GM23338 (cell line): ENCODE data around the gene EXD3. TPM values are rescaled to one million over a fixed set of nuclear protein-coding genes. Genes with fewer than 3 reads are reported as not detected.
A peak's percentile ranks its signal among the peaks of the same experiment; 100 is the strongest.

Experiments
- ATAC-seq: fragments of 200-7000 bp; cut with Tn5 transposase; 3 replicates; pipeline ENCODE4 v1.9.1; 2020
- DNase-seq: peaks from one replicate; pipeline ENCODE4 v3.0.0-alpha.2; 2015; ENCODE audit warnings: low spot score
- H2AFZ ChIP-seq: fragments of 200-600 bp; sonication (generic); 2 replicates; pipeline ENCODE4 v1.8.0; 2016; ENCODE audit warnings: antibody characterized with exemption, mild to moderate bottlenecking, moderate library complexity
- H3F3A ChIP-seq: fragments of 200-600 bp; sonication (generic); replicated peaks from 2 replicates; pipeline ENCODE4 v1.8.0; 2017; ENCODE audit warnings: antibody characterized with exemption, mixed run types, low read depth
- H3K27ac ChIP-seq: fragments of 200-600 bp; sonication (generic); 2 replicates; pipeline ENCODE4 v1.6.1; 2016; ENCODE audit warnings: low read depth
- H3K27me3 ChIP-seq: fragments of 200-600 bp; sonication (generic); 2 replicates; pipeline ENCODE4 v1.8.0; 2016; ENCODE audit warnings: mild to moderate bottlenecking, mixed run types, moderate library complexity; ENCODE audit not compliant: insufficient read depth
- H3K36me3 ChIP-seq: fragments of 200-600 bp; sonication (generic); 2 replicates; pipeline ENCODE4 v1.8.0; 2016; ENCODE audit warnings: mild to moderate bottlenecking; ENCODE audit not compliant: insufficient read depth
- H3K4me1 ChIP-seq: fragments of 200-600 bp; sonication (generic); 2 replicates; pipeline ENCODE4 v1.8.0; 2016; ENCODE audit warnings: mild to moderate bottlenecking, moderate library complexity; ENCODE audit not compliant: insufficient read depth
- H3K4me2 ChIP-seq: fragments of 200-600 bp; sonication (generic); 2 replicates; pipeline ENCODE4 v1.7.1; 2017; ENCODE audit warnings: mixed run types
- H3K4me3 ChIP-seq: fragments of 200-600 bp; sonication (generic); 2 replicates; pipeline ENCODE4 v1.6.1; 2016; ENCODE audit warnings: mixed run types
- H3K79me2 ChIP-seq: fragments of 200-600 bp; sonication (generic); replicated peaks from 2 replicates; pipeline ENCODE4 v1.8.0; 2017; ENCODE audit warnings: mild to moderate bottlenecking; ENCODE audit not compliant: insufficient read depth
- H3K9me2 ChIP-seq: fragments of 200-600 bp; sonication (generic); 2 replicates; pipeline ENCODE4 v1.8.0; 2017; ENCODE audit not compliant: insufficient read depth
- H4K20me1 ChIP-seq: fragments of 200-600 bp; sonication (generic); replicated peaks from 2 replicates; pipeline ENCODE4 v1.8.0; 2017; ENCODE audit warnings: mild to moderate bottlenecking; ENCODE audit not compliant: insufficient read depth
- H3K27ac Mint-ChIP-seq: 2 replicates; pipeline ENCODE4 v1.8.0; 2020; ENCODE audit warnings: inconsistent platforms, mild to moderate bottlenecking, moderate library complexity, mixed read lengths
- H3K27me3 Mint-ChIP-seq: 3 replicates; pipeline ENCODE4 v1.8.0; 2022; ENCODE audit warnings: low read depth, mild to moderate bottlenecking, moderate library complexity, mixed read lengths, inconsistent platforms; ENCODE audit not compliant: insufficient read depth, poor library complexity
- H3K36me3 Mint-ChIP-seq: 3 replicates; pipeline ENCODE4 v1.8.0; 2021; ENCODE audit warnings: low read depth, mild to moderate bottlenecking, inconsistent platforms, moderate library complexity, mixed read lengths
- H3K4me1 Mint-ChIP-seq: 3 replicates; pipeline ENCODE4 v1.8.0; 2020; ENCODE audit warnings: mild to moderate bottlenecking, inconsistent platforms, mixed read lengths
- H3K4me3 Mint-ChIP-seq: 3 replicates; pipeline ENCODE4 v1.8.0; 2021; ENCODE audit warnings: moderate library complexity, mild to moderate bottlenecking, inconsistent platforms, mixed read lengths
- H3K9me3 Mint-ChIP-seq: 3 replicates; pipeline ENCODE4 v1.8.0; 2020; ENCODE audit warnings: moderate library complexity, mild to moderate bottlenecking, inconsistent platforms, mixed read lengths
- CTCF ChIP-seq, 2 experiments: fragments of 200-600 bp in 1 of 2; sonication (generic) in 1 of 2; conservative IDR thresholded peaks; 2 replicates each; pipeline versions ENCODE4 v1.5.1 to v1.6.1; 2016 to 2017; ENCODE audit warnings: antibody characterized with exemption in 2 of 2, low read depth in 2 of 2, mild to moderate bottlenecking in 2 of 2, moderate library complexity in 1 of 2
- EZH2 ChIP-seq: fragments of 200-600 bp; sonication (generic); IDR thresholded peaks from one replicate; pipeline ENCODE4 v1.8.0; 2017; ENCODE audit warnings: antibody characterized with exemption, mild to moderate bottlenecking, low read depth; ENCODE audit not compliant: unreplicated experiment
- EZH2phosphoT487 ChIP-seq: fragments of 200-600 bp; sonication (generic); IDR thresholded peaks from one replicate; pipeline ENCODE4 v1.8.1; 2018; ENCODE audit warnings: antibody characterized with exemption; ENCODE audit not compliant: unreplicated experiment
- JUNB ChIP-seq: IDR thresholded peaks from one replicate; pipeline ENCODE4 v1.6.1; 2016; ENCODE audit warnings: antibody characterized with exemption; ENCODE audit not compliant: unreplicated experiment
- NANOG ChIP-seq: IDR thresholded peaks from 2 replicates; pipeline ENCODE4 v1.6.1; 2016; ENCODE audit warnings: antibody characterized with exemption, borderline replicate concordance
- POLR2AphosphoS5 ChIP-seq: IDR thresholded peaks from 2 replicates; pipeline ENCODE4 v1.6.1; 2016; ENCODE audit warnings: antibody characterized with exemption, low read depth
- REST ChIP-seq: IDR thresholded peaks from one replicate; pipeline ENCODE4 v1.6.1; 2018; ENCODE audit warnings: antibody characterized with exemption; ENCODE audit not compliant: unreplicated experiment
- STAT1 ChIP-seq: IDR thresholded peaks from one replicate; pipeline ENCODE4 v1.6.1; 2016; ENCODE audit warnings: antibody characterized with exemption; ENCODE audit not compliant: unreplicated experiment
- ZNF331 ChIP-seq: fragments of 250-450 bp; sonication (Bioruptor Pico); IDR thresholded peaks from 2 replicates; pipeline ENCODE4 v1.5.0; 2020; ENCODE audit warnings: low read depth, mild to moderate bottlenecking, moderate library complexity
- polyA plus RNA-seq: library from polyadenylated mRNA; unstranded; fragments of >200 nt; fragmentation: Nextera tagmentation; extraction: Ambion mirVana; gene quantifications from 2 replicates; pipeline ENCODE4 v1.2.1, GENCODE V29; 2016
- total RNA-seq: library from RNA; depleted of rRNA; stranded (reverse); fragments of >200 nt; shearing (Covaris generic); gene quantifications from 2 replicates; pipeline ENCODE4 v1.2.3, GENCODE V29; 2014
- TF ChIP-seq, protein P1 (sequence below): fragments of 250-450 bp; sonication (Bioruptor Pico); IDR thresholded peaks from 2 replicates; pipeline ENCODE4 v1.5.0; 2020; ENCODE audit warnings: mild to moderate bottlenecking, moderate library complexity
- TF ChIP-seq, protein P2 (sequence below): IDR thresholded peaks from 2 replicates; pipeline ENCODE4 v1.6.1; 2016; ENCODE audit warnings: antibody characterized with exemption

EXD3 gene
- total and polyA plus RNA-seq, 2 experiments from 2014 or later = 3.6 to 9.7 TPM

DNA sequence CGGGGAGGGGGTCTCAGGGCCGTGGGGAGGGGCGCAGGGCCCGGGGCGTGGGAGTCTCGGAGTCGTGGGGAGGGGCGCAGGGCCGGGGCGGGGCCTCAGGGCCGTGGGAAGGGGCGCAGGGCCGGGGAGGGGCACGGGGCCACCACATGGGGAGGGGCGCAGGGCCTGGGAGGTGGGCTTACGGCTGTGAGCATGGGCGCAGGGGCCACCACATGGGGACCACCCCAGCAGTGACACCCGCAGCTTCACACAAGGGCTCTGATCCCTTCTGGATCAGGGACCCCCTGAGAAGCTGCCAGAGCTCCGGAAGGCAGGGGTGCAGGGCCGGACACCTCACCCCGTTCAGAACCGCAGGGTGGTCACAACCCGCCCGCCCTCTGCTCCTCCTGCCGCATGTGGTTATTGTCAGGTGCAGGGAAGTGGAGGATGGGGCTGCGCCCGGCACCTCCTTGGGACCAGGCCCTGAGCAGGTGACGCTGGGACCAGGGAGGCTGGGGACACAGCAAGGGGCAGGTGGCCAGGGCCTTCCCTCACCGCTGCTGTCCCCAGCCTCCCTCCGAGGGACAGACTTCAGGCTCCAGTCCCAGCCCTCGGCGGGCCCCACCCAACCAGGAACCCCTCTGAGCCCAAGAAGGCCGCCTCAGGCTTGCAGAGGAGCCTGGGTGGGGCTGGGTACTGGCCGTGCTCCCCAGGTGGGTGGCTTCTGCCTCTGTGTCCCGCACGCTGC is 53.7 kb downstream of the EXD3 start:
- Histone ChIP-seq H3K79me2 (no peaks in the 10 kb centered on the region), H3K9me2 (no peaks in the 10 kb centered on the region), H4K20me1 (no peaks in the 10 kb centered on the region), H3K4me2 (no peak overlapping the region), H3K27me3 (no peaks in the 10 kb centered on the region), H3K27ac (no peak overlapping the region), H3K4me1 (no peaks in the 10 kb centered on the region), H2AFZ (no peak overlapping the region), H3K36me3 (no peaks in the 10 kb centered on the region), H3K4me3 (no peak overlapping the region), H3F3A (peaks cover 6% of the 10 kb centered on the region; the same call in 1 of the 2 replicates)
- Mint-ChIP-seq H3K4me1 (no peaks in the 10 kb centered on the region), H3K4me3 (no peak overlapping the region), H3K9me3 (peaks cover 7% of the 10 kb centered on the region), H3K27me3 (peaks cover 11% of the 10 kb centered on the region), H3K36me3 (peaks cover 6% of the 10 kb centered on the region; the same call in 2 of the 3 replicates), H3K27ac (no peak overlapping the region)
- DNase-seq = no peak
- no peak for TF ChIP-seq STAT1
- TF ChIP-seq NANOG = no peak
- no peak for TF ChIP-seq ZNF331 (CRISPR knock-in tag)
- TF ChIP-seq EZH2 = no peak
- TF ChIP-seq, protein P1, sequence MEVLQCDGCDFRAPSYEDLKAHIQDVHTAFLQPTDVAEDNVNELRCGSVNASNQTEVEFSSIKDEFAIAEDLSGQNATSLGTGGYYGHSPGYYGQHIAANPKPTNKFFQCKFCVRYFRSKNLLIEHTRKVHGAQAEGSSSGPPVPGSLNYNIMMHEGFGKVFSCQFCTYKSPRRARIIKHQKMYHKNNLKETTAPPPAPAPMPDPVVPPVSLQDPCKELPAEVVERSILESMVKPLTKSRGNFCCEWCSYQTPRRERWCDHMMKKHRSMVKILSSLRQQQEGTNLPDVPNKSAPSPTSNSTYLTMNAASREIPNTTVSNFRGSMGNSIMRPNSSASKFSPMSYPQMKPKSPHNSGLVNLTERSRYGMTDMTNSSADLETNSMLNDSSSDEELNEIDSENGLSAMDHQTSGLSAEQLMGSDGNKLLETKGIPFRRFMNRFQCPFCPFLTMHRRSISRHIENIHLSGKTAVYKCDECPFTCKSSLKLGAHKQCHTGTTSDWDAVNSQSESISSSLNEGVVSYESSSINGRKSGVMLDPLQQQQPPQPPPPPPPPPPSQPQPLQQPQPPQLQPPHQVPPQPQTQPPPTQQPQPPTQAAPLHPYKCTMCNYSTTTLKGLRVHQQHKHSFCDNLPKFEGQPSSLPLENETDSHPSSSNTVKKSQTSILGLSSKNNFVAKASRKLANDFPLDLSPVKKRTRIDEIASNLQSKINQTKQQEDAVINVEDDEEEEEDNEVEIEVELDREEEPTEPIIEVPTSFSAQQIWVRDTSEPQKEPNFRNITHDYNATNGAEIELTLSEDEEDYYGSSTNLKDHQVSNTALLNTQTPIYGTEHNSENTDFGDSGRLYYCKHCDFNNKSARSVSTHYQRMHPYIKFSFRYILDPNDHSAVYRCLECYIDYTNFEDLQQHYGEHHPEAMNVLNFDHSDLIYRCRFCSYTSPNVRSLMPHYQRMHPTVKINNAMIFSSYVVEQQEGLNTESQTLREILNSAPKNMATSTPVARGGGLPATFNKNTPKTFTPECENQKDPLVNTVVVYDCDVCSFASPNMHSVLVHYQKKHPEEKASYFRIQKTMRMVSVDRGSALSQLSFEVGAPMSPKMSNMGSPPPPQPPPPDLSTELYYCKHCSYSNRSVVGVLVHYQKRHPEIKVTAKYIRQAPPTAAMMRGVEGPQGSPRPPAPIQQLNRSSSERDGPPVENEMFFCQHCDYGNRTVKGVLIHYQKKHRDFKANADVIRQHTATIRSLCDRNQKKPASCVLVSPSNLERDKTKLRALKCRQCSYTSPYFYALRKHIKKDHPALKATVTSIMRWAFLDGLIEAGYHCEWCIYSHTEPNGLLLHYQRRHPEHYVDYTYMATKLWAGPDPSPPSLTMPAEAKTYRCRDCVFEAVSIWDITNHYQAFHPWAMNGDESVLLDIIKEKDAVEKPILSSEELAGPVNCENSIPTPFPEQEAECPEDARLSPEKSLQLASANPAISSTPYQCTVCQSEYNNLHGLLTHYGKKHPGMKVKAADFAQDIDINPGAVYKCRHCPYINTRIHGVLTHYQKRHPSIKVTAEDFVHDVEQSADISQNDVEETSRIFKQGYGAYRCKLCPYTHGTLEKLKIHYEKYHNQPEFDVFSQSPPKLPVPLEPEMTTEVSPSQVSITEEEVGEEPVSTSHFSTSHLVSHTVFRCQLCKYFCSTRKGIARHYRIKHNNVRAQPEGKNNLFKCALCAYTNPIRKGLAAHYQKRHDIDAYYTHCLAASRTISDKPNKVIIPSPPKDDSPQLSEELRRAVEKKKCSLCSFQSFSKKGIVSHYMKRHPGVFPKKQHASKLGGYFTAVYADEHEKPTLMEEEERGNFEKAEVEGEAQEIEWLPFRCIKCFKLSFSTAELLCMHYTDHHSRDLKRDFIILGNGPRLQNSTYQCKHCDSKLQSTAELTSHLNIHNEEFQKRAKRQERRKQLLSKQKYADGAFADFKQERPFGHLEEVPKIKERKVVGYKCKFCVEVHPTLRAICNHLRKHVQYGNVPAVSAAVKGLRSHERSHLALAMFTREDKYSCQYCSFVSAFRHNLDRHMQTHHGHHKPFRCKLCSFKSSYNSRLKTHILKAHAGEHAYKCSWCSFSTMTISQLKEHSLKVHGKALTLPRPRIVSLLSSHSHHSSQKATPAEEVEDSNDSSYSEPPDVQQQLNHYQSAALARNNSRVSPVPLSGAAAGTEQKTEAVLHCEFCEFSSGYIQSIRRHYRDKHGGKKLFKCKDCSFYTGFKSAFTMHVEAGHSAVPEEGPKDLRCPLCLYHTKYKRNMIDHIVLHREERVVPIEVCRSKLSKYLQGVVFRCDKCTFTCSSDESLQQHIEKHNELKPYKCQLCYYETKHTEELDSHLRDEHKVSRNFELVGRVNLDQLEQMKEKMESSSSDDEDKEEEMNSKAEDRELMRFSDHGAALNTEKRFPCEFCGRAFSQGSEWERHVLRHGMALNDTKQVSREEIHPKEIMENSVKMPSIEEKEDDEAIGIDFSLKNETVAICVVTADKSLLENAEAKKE (CRISPR knock-in tag) = no peak
- no peak for TF ChIP-seq CTCF (conservative IDR thresholded peaks at IDR 0.05; ENCODE audit: low read depth in 2 of 2)
- TF ChIP-seq REST = no peak
- no peak for TF ChIP-seq POLR2AphosphoS5
- no peak for TF ChIP-seq JUNB
- TF ChIP-seq, protein P2, sequence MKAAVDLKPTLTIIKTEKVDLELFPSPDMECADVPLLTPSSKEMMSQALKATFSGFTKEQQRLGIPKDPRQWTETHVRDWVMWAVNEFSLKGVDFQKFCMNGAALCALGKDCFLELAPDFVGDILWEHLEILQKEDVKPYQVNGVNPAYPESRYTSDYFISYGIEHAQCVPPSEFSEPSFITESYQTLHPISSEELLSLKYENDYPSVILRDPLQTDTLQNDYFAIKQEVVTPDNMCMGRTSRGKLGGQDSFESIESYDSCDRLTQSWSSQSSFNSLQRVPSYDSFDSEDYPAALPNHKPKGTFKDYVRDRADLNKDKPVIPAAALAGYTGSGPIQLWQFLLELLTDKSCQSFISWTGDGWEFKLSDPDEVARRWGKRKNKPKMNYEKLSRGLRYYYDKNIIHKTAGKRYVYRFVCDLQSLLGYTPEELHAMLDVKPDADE = no peak
- no peak for TF ChIP-seq EZH2phosphoT487
- peak; percentile 11 for ATAC-seq
